Fibroblast of the aortic adventitia (primary cell): Measurements from ENCODE around the gene EHD4. TPM values are rescaled to one million over a fixed set of nuclear protein-coding genes. Genes with fewer than 3 reads are reported as not detected.

ENCODE experiments used
- DNase-seq: peaks from one replicate; pipeline ENCODE4 v3.0.0-alpha.2; 2010; ENCODE audit warnings: low read depth
- H3K4me3 ChIP-seq: 2 replicates; pipeline ENCODE4 v1.5.1; 2011; ENCODE audit warnings: low read depth, mild to moderate bottlenecking, control low read depth, low read length, moderate library complexity
- small RNA-seq: library from RNA; depleted of rRNA; stranded (forward); fragments of <200 nt; gene quantifications from one replicate; pipeline ENCODE3, GENCODE V24; 2012
- total RNA-seq: library from RNA; depleted of rRNA; stranded (reverse); fragments of >200 nt; gene quantifications from 2 replicates; pipeline ENCODE4 v1.2.3, GENCODE V29; 2012; ENCODE audit warnings: low replicate concordance
- TF ChIP-seq, protein P1 (sequence below): IDR thresholded peaks from 2 replicates; pipeline ENCODE4 v1.5.1; 2011; ENCODE audit warnings: mild to moderate bottlenecking, low read length, control low read depth, inconsistent platforms; ENCODE audit not compliant: insufficient read depth

The EHD4 gene
- total RNA-seq, 1 donor, result 10.8 TPM

GRCh38 chr15:41849861-41850260 lies 122.5 kb downstream of the EHD4 start:
- DNase-seq, result no peak
- TF ChIP-seq, protein P1, sequence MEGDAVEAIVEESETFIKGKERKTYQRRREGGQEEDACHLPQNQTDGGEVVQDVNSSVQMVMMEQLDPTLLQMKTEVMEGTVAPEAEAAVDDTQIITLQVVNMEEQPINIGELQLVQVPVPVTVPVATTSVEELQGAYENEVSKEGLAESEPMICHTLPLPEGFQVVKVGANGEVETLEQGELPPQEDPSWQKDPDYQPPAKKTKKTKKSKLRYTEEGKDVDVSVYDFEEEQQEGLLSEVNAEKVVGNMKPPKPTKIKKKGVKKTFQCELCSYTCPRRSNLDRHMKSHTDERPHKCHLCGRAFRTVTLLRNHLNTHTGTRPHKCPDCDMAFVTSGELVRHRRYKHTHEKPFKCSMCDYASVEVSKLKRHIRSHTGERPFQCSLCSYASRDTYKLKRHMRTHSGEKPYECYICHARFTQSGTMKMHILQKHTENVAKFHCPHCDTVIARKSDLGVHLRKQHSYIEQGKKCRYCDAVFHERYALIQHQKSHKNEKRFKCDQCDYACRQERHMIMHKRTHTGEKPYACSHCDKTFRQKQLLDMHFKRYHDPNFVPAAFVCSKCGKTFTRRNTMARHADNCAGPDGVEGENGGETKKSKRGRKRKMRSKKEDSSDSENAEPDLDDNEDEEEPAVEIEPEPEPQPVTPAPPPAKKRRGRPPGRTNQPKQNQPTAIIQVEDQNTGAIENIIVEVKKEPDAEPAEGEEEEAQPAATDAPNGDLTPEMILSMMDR, result no peak
- H3K4me3 ChIP-seq, result no peak overlapping the region

DNA sequence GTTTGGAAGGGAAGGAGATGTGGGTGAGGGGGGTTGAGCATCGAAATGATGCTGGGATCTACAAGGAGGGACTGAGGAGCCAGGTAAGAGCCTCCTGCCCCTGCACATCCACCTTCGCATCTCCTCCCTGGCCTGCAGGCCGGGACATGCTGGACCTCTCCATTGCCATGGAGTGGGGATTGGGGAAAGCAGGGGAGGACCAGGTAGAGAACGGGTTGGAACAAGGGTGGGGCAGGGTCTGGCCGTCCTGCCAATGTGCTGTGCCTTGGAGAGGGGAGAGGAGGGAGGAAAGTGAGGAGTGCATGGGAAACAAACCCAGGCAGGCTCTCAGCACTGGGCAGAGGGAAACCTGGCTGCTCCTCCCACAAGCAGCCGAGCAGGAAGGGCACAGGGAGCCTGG lies 123.2 kb downstream of the EHD4 start:
- TF ChIP-seq, protein P1, result no peak
- no peak overlapping the region for H3K4me3 ChIP-seq
- DNase-seq, result no peak

- TF ChIP-seq, protein P1, result no peak
- DNase-seq, result no peak
- H3K4me3 ChIP-seq, result no peak overlapping the region
These were observed 123.7 kb downstream of the EHD4 start for GRCh38 chr15:41848631-41849030.

GRCh38 chr15:41847981-41848380 lies 124.4 kb downstream of the EHD4 start:
- TF ChIP-seq, protein P1, result no peak
- DNase-seq, result no peak
- H3K4me3 ChIP-seq, result no peak overlapping the region

DNA sequence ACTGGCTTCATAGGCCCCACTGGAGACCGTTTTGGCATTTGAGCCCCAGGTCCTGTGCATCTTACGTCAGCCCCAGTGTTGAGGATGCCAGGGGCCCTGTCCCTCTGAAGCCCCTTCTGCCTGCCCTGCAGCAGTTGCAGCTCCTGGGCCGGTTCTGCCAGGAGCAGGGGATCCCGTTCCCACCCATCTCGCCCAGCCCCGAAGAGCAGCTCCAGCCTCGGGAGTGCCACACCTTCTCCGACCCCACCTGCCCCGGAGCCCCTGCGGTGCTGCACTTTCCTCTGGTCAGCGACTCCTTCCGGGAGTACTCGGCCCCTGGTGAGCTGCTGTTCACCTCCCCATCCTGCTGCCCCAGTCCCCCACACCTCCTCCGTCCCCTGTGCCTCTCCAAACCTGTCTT lies 125.2 kb downstream of the EHD4 start:
- TF ChIP-seq, protein P1, result no peak
- DNase-seq, result no peak
- H3K4me3 ChIP-seq, result no peak overlapping the region

Small RNA genes lying within 50 kb of the gene (small RNA-seq; reads per million reads assigned to genes)
- gene MIR4310 (not detected), gene RNA5SP393 (not detected)

Other genes with a start within 250 kb of the EHD4 start
- 12.7 and 20.8 TPM in 2 replicates for gene MAPKBP1, start 198.1 kb downstream of the EHD4 start, total RNA-seq
- gene JMJD7, start 144.5 kb downstream of the EHD4 start, total RNA-seq, result 3.1 and 6.3 TPM in 2 replicates
- 0.49 and 0.54 TPM in 2 replicates for gene PLA2G4B, start 133.7 kb downstream of the EHD4 start, total RNA-seq
- gene SPTBN5, start 78.5 kb downstream of the EHD4 start, total RNA-seq, result 0.18 and 0.57 TPM in 2 replicates
- gene PLA2G4E, start 48.5 kb upstream of the EHD4 start, total RNA-seq, result not detected in 2 replicates
- not detected in 2 replicates for gene PLA2G4D, start 122.0 kb upstream of the EHD4 start, total RNA-seq
- gene PLA2G4F, start 184.1 kb upstream of the EHD4 start, total RNA-seq, result not detected in 2 replicates
- gene VPS39, start 235.7 kb upstream of the EHD4 start, total RNA-seq, result 61.8 and 174 TPM in 2 replicates